ENCODE data around the gene NPIPB2. TPM values are rescaled to one million over a fixed set of nuclear protein-coding genes. Genes with fewer than 3 reads are reported as not detected.

The NPIPB2 gene
- total and polyA plus RNA-seq, 2 donors (not counting 1 experiment from before 2014, with no cell fraction given) = 1.2 to 3.3 TPM

DNA sequence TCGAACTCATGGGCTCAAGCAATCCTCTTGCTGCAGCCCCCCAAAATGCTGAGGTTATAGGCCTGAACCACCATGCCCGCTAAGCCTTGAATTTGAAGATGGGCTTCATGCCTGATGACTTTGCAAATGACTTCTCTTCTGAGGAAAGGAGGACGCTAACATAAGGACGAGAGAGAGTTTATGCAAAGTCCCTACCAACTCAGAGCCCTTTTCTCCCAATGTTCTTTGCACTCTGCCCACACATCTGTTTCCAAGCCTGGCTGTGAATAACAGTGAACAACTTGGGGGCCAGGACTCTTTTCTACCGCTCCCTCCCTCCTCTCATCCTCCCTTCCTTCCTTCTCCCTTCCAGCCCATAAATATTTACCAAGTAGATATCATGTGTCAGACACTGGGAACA is 8.5 kb upstream of the NPIPB2 start:
- H3K36me3 ChIP-seq (ENCODE audit: control insufficient read depth, insufficient read depth, low read length) = no peaks in the 10 kb centered on the region
- no peak overlapping the region for H3K27ac ChIP-seq (ENCODE audit: insufficient read depth, low read length)
- no peaks in the 10 kb centered on the region for H3K27me3 ChIP-seq (ENCODE audit: control insufficient read depth, insufficient read depth, low read length)
- peaks cover 4% of the 10 kb centered on the region for H3K4me1 ChIP-seq (ENCODE audit: control insufficient read depth, extremely low read depth, insufficient read depth, low read length)
- peak in 1 of 2 donors; percentile 24 for DNase-seq (ENCODE audit: low read depth in 2 of 2)
- H3K9ac ChIP-seq (ENCODE audit: insufficient read depth, low read length) = no peak overlapping the region
- H3K79me2 ChIP-seq (ENCODE audit: control insufficient read depth, insufficient read depth, low read length) = no peaks in the 10 kb centered on the region
- no peak overlapping the region for H3K4me3 ChIP-seq (replicated peaks in 1 of 4; ENCODE audit: control extremely low read depth in 1 of 4, insufficient read depth in 1 of 4, low read depth in 3 of 4, low read length in 4 of 4)
- H3K9me3 ChIP-seq (ENCODE audit: control insufficient read depth, insufficient read depth, low read depth, low read length) = no peaks in the 10 kb centered on the region
- H2AFZ ChIP-seq (ENCODE audit: low read length) = peak overlapping the region; percentile 31
- peak overlapping the region; percentile 59 for H3K4me2 ChIP-seq (ENCODE audit: extremely low read depth, insufficient read depth, low read length)
- no peaks in the 10 kb centered on the region for H4K20me1 ChIP-seq (ENCODE audit: control insufficient read depth, extremely low read depth, insufficient read depth, low read length)
- TF ChIP-seq EZH2 (IDR thresholded peaks at IDR 0.05; ENCODE audit: low read length, missing control alignments) = no peak
- TF ChIP-seq, protein P1, sequence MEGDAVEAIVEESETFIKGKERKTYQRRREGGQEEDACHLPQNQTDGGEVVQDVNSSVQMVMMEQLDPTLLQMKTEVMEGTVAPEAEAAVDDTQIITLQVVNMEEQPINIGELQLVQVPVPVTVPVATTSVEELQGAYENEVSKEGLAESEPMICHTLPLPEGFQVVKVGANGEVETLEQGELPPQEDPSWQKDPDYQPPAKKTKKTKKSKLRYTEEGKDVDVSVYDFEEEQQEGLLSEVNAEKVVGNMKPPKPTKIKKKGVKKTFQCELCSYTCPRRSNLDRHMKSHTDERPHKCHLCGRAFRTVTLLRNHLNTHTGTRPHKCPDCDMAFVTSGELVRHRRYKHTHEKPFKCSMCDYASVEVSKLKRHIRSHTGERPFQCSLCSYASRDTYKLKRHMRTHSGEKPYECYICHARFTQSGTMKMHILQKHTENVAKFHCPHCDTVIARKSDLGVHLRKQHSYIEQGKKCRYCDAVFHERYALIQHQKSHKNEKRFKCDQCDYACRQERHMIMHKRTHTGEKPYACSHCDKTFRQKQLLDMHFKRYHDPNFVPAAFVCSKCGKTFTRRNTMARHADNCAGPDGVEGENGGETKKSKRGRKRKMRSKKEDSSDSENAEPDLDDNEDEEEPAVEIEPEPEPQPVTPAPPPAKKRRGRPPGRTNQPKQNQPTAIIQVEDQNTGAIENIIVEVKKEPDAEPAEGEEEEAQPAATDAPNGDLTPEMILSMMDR (conservative IDR thresholded peaks at IDR 0.05 in 1 of 2, IDR thresholded peaks at IDR 0.05 in 1 of 2; ENCODE audit: low read depth in 1 of 2, low read length in 2 of 2) = no peak

- H3K27me3 ChIP-seq (ENCODE audit: control insufficient read depth, insufficient read depth, low read length) = no peaks in the 10 kb centered on the region
- H3K9me3 ChIP-seq (ENCODE audit: control insufficient read depth, insufficient read depth, low read depth, low read length) = no peaks in the 10 kb centered on the region
- H3K4me2 ChIP-seq (ENCODE audit: extremely low read depth, insufficient read depth, low read length) = no peak overlapping the region
- H3K27ac ChIP-seq (ENCODE audit: insufficient read depth, low read length) = no peak overlapping the region
- no peak overlapping the region for H3K9ac ChIP-seq (ENCODE audit: insufficient read depth, low read length)
- no peaks in the 10 kb centered on the region for H3K36me3 ChIP-seq (ENCODE audit: control insufficient read depth, insufficient read depth, low read length)
- no peak overlapping the region for H2AFZ ChIP-seq (ENCODE audit: low read length)
- no peak for TF ChIP-seq EZH2 (IDR thresholded peaks at IDR 0.05; ENCODE audit: low read length, missing control alignments)
- TF ChIP-seq, protein P1 (conservative IDR thresholded peaks at IDR 0.05 in 1 of 2, IDR thresholded peaks at IDR 0.05 in 1 of 2; ENCODE audit: low read depth in 1 of 2, low read length in 2 of 2) = peak; percentile 38 to 54
- no peak overlapping the region for H3K4me3 ChIP-seq (replicated peaks in 1 of 4; ENCODE audit: control extremely low read depth in 1 of 4, insufficient read depth in 1 of 4, low read depth in 3 of 4, low read length in 4 of 4)
- H4K20me1 ChIP-seq (ENCODE audit: control insufficient read depth, extremely low read depth, insufficient read depth, low read length) = no peaks in the 10 kb centered on the region
- H3K79me2 ChIP-seq (ENCODE audit: control insufficient read depth, insufficient read depth, low read length) = no peaks in the 10 kb centered on the region
- H3K4me1 ChIP-seq (ENCODE audit: control insufficient read depth, extremely low read depth, insufficient read depth, low read length) = no peaks in the 10 kb centered on the region
- peak; percentile 32 to 53 for DNase-seq (ENCODE audit: low read depth in 2 of 2)
Observed at GRCh38 chr16:11949527-11949926, 7.7 kb upstream of the NPIPB2 start.

DNA sequence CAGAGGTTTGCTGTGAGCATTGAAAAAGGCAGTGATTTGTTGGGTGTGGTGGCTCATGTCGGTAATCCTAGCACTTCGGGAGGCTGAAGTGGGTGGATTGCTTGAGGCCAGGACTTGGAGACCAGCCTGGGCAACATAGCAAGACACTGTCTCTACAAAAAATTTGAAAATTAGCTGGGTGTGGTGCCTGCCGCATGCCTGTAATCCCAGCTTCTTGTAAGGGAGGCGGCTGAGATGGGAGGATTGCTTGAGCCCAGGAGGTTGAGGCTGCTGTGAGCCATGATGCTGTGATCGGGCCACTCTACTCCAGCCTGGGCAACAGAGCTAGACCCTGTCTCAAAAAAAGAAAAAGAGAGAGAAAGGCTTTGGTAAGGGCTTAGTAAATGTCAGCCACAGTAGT is 7.0 kb upstream of the NPIPB2 start:
- no peak overlapping the region for H2AFZ ChIP-seq (ENCODE audit: low read length)
- no peaks in the 10 kb centered on the region for H3K79me2 ChIP-seq (ENCODE audit: control insufficient read depth, insufficient read depth, low read length)
- no peaks in the 10 kb centered on the region for H3K4me1 ChIP-seq (ENCODE audit: control insufficient read depth, extremely low read depth, insufficient read depth, low read length)
- TF ChIP-seq, protein P1 (conservative IDR thresholded peaks at IDR 0.05 in 1 of 2, IDR thresholded peaks at IDR 0.05 in 1 of 2; ENCODE audit: low read depth in 1 of 2, low read length in 2 of 2) = no peak
- TF ChIP-seq EZH2 (IDR thresholded peaks at IDR 0.05; ENCODE audit: low read length, missing control alignments) = no peak
- DNase-seq (ENCODE audit: low read depth in 2 of 2) = no peak
- no peaks in the 10 kb centered on the region for H3K27me3 ChIP-seq (ENCODE audit: control insufficient read depth, insufficient read depth, low read length)
- no peaks in the 10 kb centered on the region for H3K36me3 ChIP-seq (ENCODE audit: control insufficient read depth, insufficient read depth, low read length)
- H3K4me3 ChIP-seq (replicated peaks in 1 of 4; ENCODE audit: control extremely low read depth in 1 of 4, insufficient read depth in 1 of 4, low read depth in 3 of 4, low read length in 4 of 4) = no peak overlapping the region
- no peak overlapping the region for H3K27ac ChIP-seq (ENCODE audit: insufficient read depth, low read length)
- no peaks in the 10 kb centered on the region for H3K9me3 ChIP-seq (ENCODE audit: control insufficient read depth, insufficient read depth, low read depth, low read length)
- no peaks in the 10 kb centered on the region for H4K20me1 ChIP-seq (ENCODE audit: control insufficient read depth, extremely low read depth, insufficient read depth, low read length)
- H3K9ac ChIP-seq (ENCODE audit: insufficient read depth, low read length) = no peak overlapping the region
- no peak overlapping the region for H3K4me2 ChIP-seq (ENCODE audit: extremely low read depth, insufficient read depth, low read length)

Measured in fibroblast of lung (primary cell).